Uterus (tissue), 2 donors: Measurements from ENCODE around the gene LCORL.

Experiments
- CTCF ChIP-seq, 4 experiments: fragments of 200-600 bp in 2 of 4; fragments of 450-650 bp in 2 of 4; sonication (generic) in 2 of 4; IDR thresholded peaks; one replicate each; pipeline ENCODE4 v1.5.1; 2016 to 2019; ENCODE audit warnings: antibody characterized with exemption in 4 of 4, mild to moderate bottlenecking in 2 of 4, moderate library complexity in 1 of 4
- POLR2A ChIP-seq, 2 donors: fragments of 450-650 bp; IDR thresholded peaks; one replicate each; pipeline ENCODE4 v1.6.1; 2016; ENCODE audit warnings: antibody characterized with exemption in 2 of 2, mild to moderate bottlenecking in 1 of 2, moderate library complexity in 1 of 2

- no peak for TF ChIP-seq POLR2A (IDR thresholded peaks at IDR 0.05)
- no peak for TF ChIP-seq CTCF (IDR thresholded peaks at IDR 0.05)
These were observed 106.1 kb downstream of the LCORL start for GRCh38 chr4:17915439-17915838.
